GM12878 (cell line): ENCODE measurements around the gene AIP. TPM values are rescaled to one million over a fixed set of nuclear protein-coding genes. Genes with fewer than 3 reads are reported as not detected.

ENCODE experiments used
- DPF2 ChIP-seq: fragments of 450-650 bp; IDR thresholded peaks from 2 replicates; pipeline ENCODE4 v1.6.1; 2017; ENCODE audit warnings: mild to moderate bottlenecking
- GABPA ChIP-seq: IDR thresholded peaks from 2 replicates; pipeline ENCODE4 v1.6.1; 2014; ENCODE audit warnings: antibody characterized with exemption, low read depth, mild to moderate bottlenecking, inconsistent platforms
- IKZF1 ChIP-seq: fragments of 450-650 bp; conservative IDR thresholded peaks from 2 replicates; pipeline ENCODE4 v1.6.1; 2017; ENCODE audit warnings: antibody characterized with exemption, mild to moderate bottlenecking
- LARP7 ChIP-seq: fragments of 450-650 bp; IDR thresholded peaks from 2 replicates; pipeline ENCODE4 v1.6.1; 2017; ENCODE audit warnings: mild to moderate bottlenecking
- MEF2B ChIP-seq: fragments of 450-650 bp; IDR thresholded peaks from 2 replicates; pipeline ENCODE4 v1.6.1; 2018; ENCODE audit warnings: mild to moderate bottlenecking, moderate library complexity; ENCODE audit not compliant: partially characterized antibody, poor library complexity, severe bottlenecking
- NBN ChIP-seq: fragments of 450-650 bp; IDR thresholded peaks from 2 replicates; pipeline ENCODE4 v1.6.1; 2016
- RBBP5 ChIP-seq: fragments of 200-600 bp; sonication (generic); conservative IDR thresholded peaks from 2 replicates; pipeline ENCODE4 v1.6.1; 2016
- RFX5 ChIP-seq: IDR thresholded peaks from 2 replicates; pipeline ENCODE4 v1.6.1; 2011; ENCODE audit warnings: low read depth, low read length, improper control_type of control experiment
- SMAD1 ChIP-seq: fragments of 450-650 bp; IDR thresholded peaks from 2 replicates; pipeline ENCODE4 v1.6.1; 2018; ENCODE audit warnings: mild to moderate bottlenecking, low read depth; ENCODE audit not compliant: partially characterized antibody
- SMAD5 ChIP-seq: IDR thresholded peaks from 2 replicates; pipeline ENCODE4 v1.6.1; 2016; ENCODE audit warnings: antibody characterized with exemption, low read depth
- ZSCAN29 ChIP-seq: fragments of 450-650 bp; IDR thresholded peaks from 2 replicates; pipeline ENCODE4 v1.6.1; 2017; ENCODE audit warnings: mild to moderate bottlenecking, moderate library complexity
- polyA plus RNA-seq, 11 experiments: library from polyadenylated mRNA; depleted of rRNA in 4 of 11; unstranded in 6 of 11; stranded (reverse) in 5 of 11; fragments of >200 nt; fragmentation: Nextera tagmentation in 4 of 11; fragmentation: Illumina TruSeq in 1 of 11; extraction: Ambion mirVana in 4 of 11; extraction: Trizol in 1 of 11; gene quantifications; 1 replicate in 1 of 11; 2 replicates in 10 of 11; pipeline versions ENCODE4 v1.2.1 to v1.2.3, GENCODE V29; 2011 to 2016; ENCODE audit warnings: inconsistent platforms in 2 of 11, missing spikeins in 2 of 11, low read depth in 1 of 11
- total RNA-seq, 4 experiments: library from RNA; depleted of rRNA in 3 of 4; stranded (reverse); fragments of >200 nt in 3 of 4; fragmentation: Illumina TruSeq in 1 of 4; extraction: Trizol in 1 of 4; gene quantifications; 2 replicates each; pipeline versions ENCODE4 v1.2.1 to v1.2.3, GENCODE V29; 2013 to 2021
- TF ChIP-seq, protein P1 (sequence below): IDR thresholded peaks from 2 replicates; pipeline ENCODE4 v1.6.1; 2012; ENCODE audit warnings: mild to moderate bottlenecking, low read depth, low read length
- TF ChIP-seq, protein P2 (sequence below): fragments of 150-350 bp; IDR thresholded peaks from 2 replicates; pipeline ENCODE4 v1.6.1; 2014; ENCODE audit warnings: mild to moderate bottlenecking, low read depth, low read length
- TF ChIP-seq, protein P3 (sequence below): fragments of 450-650 bp; formaldehyde crosslinking; IDR thresholded peaks from 2 replicates; pipeline ENCODE4 v1.4.0; 2020; ENCODE audit warnings: mild to moderate bottlenecking, moderate library complexity
- TF ChIP-seq, protein P4 (sequence below): fragments of 450-650 bp; IDR thresholded peaks from 2 replicates; pipeline ENCODE4 v1.6.1; 2017; ENCODE audit warnings: borderline replicate concordance
- TF ChIP-seq, protein P5 (sequence below): fragments of 450-650 bp; IDR thresholded peaks from 2 replicates; pipeline ENCODE4 v1.6.1; 2016; ENCODE audit warnings: mild to moderate bottlenecking

The AIP gene
- total and polyA plus RNA-seq, 10 of the 15 experiments (the other 5 are each of a cell fraction or from before 2014, with no cell fraction given) = 12.6 to 164 (median 104) TPM

DNA sequence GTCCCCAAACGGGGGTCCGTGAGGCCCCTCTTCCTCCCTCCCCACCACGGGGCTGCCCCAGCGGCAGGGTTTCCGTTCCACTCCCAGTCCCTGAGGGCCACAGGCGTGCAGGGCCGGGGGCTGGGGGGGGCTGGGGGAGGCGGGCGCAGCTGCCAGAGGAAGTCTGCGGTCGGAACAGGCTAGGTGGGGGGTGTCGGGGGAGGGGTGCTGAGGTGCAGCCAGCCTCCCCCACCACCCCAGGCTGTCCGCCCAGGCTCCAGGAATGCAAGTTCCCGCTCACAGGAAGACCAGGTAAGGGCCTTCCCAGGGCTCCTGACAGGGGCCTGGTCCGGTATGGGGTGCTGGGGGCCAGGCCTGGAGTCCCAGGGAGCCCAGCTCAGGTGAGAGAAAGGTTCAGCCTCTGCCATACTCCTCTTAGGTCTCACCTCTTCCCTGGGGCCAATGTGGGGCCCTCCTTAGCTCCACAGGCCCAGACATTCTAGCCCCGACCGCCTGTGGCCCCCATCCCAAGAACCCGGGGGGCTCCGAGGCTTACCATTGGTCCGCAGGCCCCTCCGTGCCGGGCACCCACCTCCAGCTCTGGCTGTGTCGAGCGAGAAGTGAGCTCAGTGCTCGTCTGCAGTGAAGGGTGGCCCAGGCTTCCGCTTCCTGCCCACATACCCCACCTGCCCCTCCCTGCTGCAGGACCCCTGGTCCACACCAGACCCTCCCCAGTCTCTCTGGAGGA, 45.6 kb upstream of the AIP start, which contains the start of gene PTPRCAP (continued):
- TF ChIP-seq, protein P1, sequence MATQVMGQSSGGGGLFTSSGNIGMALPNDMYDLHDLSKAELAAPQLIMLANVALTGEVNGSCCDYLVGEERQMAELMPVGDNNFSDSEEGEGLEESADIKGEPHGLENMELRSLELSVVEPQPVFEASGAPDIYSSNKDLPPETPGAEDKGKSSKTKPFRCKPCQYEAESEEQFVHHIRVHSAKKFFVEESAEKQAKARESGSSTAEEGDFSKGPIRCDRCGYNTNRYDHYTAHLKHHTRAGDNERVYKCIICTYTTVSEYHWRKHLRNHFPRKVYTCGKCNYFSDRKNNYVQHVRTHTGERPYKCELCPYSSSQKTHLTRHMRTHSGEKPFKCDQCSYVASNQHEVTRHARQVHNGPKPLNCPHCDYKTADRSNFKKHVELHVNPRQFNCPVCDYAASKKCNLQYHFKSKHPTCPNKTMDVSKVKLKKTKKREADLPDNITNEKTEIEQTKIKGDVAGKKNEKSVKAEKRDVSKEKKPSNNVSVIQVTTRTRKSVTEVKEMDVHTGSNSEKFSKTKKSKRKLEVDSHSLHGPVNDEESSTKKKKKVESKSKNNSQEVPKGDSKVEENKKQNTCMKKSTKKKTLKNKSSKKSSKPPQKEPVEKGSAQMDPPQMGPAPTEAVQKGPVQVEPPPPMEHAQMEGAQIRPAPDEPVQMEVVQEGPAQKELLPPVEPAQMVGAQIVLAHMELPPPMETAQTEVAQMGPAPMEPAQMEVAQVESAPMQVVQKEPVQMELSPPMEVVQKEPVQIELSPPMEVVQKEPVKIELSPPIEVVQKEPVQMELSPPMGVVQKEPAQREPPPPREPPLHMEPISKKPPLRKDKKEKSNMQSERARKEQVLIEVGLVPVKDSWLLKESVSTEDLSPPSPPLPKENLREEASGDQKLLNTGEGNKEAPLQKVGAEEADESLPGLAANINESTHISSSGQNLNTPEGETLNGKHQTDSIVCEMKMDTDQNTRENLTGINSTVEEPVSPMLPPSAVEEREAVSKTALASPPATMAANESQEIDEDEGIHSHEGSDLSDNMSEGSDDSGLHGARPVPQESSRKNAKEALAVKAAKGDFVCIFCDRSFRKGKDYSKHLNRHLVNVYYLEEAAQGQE = no peak
- TF ChIP-seq, protein P2, sequence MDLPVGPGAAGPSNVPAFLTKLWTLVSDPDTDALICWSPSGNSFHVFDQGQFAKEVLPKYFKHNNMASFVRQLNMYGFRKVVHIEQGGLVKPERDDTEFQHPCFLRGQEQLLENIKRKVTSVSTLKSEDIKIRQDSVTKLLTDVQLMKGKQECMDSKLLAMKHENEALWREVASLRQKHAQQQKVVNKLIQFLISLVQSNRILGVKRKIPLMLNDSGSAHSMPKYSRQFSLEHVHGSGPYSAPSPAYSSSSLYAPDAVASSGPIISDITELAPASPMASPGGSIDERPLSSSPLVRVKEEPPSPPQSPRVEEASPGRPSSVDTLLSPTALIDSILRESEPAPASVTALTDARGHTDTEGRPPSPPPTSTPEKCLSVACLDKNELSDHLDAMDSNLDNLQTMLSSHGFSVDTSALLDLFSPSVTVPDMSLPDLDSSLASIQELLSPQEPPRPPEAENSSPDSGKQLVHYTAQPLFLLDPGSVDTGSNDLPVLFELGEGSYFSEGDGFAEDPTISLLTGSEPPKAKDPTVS = no peak
- TF ChIP-seq RBBP5 (no peak), SMAD1 (peak; percentile 83), ZSCAN29 (no peak), DPF2 (peak; percentile 64), IKZF1 (peak; percentile 74), SMAD5 (peak; percentile 87), MEF2B (no peak), RFX5 (no peak), NBN (peak; percentile 45; the same call in 1 of the 2 replicates), LARP7 (no peak), GABPA (no peak)
- TF ChIP-seq, protein P3, sequence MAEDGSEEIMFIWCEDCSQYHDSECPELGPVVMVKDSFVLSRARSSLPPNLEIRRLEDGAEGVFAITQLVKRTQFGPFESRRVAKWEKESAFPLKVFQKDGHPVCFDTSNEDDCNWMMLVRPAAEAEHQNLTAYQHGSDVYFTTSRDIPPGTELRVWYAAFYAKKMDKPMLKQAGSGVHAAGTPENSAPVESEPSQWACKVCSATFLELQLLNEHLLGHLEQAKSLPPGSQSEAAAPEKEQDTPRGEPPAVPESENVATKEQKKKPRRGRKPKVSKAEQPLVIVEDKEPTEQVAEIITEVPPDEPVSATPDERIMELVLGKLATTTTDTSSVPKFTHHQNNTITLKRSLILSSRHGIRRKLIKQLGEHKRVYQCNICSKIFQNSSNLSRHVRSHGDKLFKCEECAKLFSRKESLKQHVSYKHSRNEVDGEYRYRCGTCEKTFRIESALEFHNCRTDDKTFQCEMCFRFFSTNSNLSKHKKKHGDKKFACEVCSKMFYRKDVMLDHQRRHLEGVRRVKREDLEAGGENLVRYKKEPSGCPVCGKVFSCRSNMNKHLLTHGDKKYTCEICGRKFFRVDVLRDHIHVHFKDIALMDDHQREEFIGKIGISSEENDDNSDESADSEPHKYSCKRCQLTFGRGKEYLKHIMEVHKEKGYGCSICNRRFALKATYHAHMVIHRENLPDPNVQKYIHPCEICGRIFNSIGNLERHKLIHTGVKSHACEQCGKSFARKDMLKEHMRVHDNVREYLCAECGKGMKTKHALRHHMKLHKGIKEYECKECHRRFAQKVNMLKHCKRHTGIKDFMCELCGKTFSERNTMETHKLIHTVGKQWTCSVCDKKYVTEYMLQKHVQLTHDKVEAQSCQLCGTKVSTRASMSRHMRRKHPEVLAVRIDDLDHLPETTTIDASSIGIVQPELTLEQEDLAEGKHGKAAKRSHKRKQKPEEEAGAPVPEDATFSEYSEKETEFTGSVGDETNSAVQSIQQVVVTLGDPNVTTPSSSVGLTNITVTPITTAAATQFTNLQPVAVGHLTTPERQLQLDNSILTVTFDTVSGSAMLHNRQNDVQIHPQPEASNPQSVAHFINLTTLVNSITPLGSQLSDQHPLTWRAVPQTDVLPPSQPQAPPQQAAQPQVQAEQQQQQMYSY (CRISPR knock-in tag) = no peak
- TF ChIP-seq, protein P4, sequence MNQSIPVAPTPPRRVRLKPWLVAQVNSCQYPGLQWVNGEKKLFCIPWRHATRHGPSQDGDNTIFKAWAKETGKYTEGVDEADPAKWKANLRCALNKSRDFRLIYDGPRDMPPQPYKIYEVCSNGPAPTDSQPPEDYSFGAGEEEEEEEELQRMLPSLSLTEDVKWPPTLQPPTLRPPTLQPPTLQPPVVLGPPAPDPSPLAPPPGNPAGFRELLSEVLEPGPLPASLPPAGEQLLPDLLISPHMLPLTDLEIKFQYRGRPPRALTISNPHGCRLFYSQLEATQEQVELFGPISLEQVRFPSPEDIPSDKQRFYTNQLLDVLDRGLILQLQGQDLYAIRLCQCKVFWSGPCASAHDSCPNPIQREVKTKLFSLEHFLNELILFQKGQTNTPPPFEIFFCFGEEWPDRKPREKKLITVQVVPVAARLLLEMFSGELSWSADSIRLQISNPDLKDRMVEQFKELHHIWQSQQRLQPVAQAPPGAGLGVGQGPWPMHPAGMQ = no peak
- TF ChIP-seq, protein P5, sequence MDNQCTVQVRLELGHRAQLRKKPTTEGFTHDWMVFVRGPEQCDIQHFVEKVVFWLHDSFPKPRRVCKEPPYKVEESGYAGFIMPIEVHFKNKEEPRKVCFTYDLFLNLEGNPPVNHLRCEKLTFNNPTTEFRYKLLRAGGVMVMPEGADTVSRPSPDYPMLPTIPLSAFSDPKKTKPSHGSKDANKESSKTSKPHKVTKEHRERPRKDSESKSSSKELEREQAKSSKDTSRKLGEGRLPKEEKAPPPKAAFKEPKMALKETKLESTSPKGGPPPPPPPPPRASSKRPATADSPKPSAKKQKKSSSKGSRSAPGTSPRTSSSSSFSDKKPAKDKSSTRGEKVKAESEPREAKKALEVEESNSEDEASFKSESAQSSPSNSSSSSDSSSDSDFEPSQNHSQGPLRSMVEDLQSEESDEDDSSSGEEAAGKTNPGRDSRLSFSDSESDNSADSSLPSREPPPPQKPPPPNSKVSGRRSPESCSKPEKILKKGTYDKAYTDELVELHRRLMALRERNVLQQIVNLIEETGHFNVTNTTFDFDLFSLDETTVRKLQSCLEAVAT = peak; percentile 79
